NT2/D1 (cell line): Measurements from ENCODE around the gene GPR183.

ENCODE experiments used
- DNase-seq: peaks from one replicate; pipeline ENCODE4 v3.0.0-alpha.2; 2011; ENCODE audit warnings: low read depth, low spot score
- H3K27me3 ChIP-seq: 2 replicates; pipeline ENCODE4 v1.6.0; 2011; ENCODE audit warnings: mild to moderate bottlenecking; ENCODE audit not compliant: insufficient read length, insufficient read depth
- H3K36me3 ChIP-seq: 2 replicates; pipeline ENCODE4 v1.6.1; 2011; ENCODE audit warnings: mild to moderate bottlenecking, low read length, mixed read lengths; ENCODE audit not compliant: insufficient read depth, insufficient read length
- H3K4me1 ChIP-seq: 2 replicates; pipeline ENCODE4 v1.5.1; 2011; ENCODE audit not compliant: insufficient read depth, insufficient read length
- H3K4me3 ChIP-seq: 2 replicates; pipeline ENCODE4 v1.5.1; 2011; ENCODE audit warnings: low read depth; ENCODE audit not compliant: insufficient read length
- H3K9ac ChIP-seq: 2 replicates; pipeline ENCODE4 v1.6.0; 2011; ENCODE audit warnings: low read depth; ENCODE audit not compliant: insufficient read length
- H3K9me3 ChIP-seq: 2 replicates; pipeline ENCODE4 v1.5.1; 2011; ENCODE audit warnings: mild to moderate bottlenecking, low read length; ENCODE audit not compliant: insufficient read depth
- SUZ12 ChIP-seq: IDR thresholded peaks from 2 replicates; pipeline ENCODE4 v1.6.1; 2011; ENCODE audit not compliant: insufficient read length, insufficient read depth; ENCODE audit errors: extremely low read depth
- YY1 ChIP-seq: IDR thresholded peaks from 2 replicates; pipeline ENCODE4 v1.6.1; 2011; ENCODE audit not compliant: insufficient read length, insufficient read depth
- ZNF274 ChIP-seq: IDR thresholded peaks from 2 replicates; pipeline ENCODE4 v1.6.1; 2011; ENCODE audit warnings: mild to moderate bottlenecking, low read depth, low read length

GPR183 gene

DNA sequence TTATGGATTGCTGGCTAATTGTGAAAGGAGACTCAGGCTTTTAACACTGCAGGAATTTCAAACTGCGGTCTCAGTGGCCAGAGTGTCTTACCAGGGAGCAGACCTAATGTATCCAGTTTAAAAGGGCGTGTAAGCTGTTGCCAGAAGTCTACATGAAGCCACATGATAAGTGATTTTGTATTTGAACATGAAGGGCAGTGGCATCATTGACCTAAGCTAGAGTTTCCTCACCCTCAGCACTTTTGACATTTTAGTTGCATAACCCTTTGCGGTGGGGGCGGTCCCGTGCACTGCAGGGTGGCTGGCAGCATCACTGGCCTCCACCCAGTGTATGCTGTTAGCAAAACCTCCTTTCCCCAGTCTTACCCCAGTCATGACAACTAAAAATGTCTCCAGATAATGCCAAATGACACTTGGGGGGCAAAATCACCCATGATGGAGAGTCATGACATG is 25.4 kb downstream of the GPR183 start:
- H3K4me3 ChIP-seq = no peak overlapping the region
- no peak overlapping the region for H3K9ac ChIP-seq
- DNase-seq = no peak
- TF ChIP-seq SUZ12 = no peak
- H3K9me3 ChIP-seq = no peaks in the 10 kb centered on the region
- no peaks in the 10 kb centered on the region for H3K27me3 ChIP-seq
- H3K36me3 ChIP-seq = peaks cover 4% of the 10 kb centered on the region
- no peaks in the 10 kb centered on the region for H3K4me1 ChIP-seq

- Histone ChIP-seq H3K27me3 (no peaks in the 10 kb centered on the region), H3K4me3 (no peak overlapping the region), H3K9me3 (no peaks in the 10 kb centered on the region), H3K4me1 (no peaks in the 10 kb centered on the region), H3K9ac (no peak overlapping the region), H3K36me3 (peaks cover 4% of the 10 kb centered on the region)
- DNase-seq = no peak
- TF ChIP-seq SUZ12 (no peak), YY1 (no peak), ZNF274 (no peak)
Measured at GRCh38 chr13:99280166-99280565, 27.0 kb downstream of the GPR183 start.

GRCh38 chr13:99279637-99280036 is 27.6 kb downstream of the GPR183 start:
- Histone ChIP-seq H3K36me3 (peaks cover 4% of the 10 kb centered on the region), H3K27me3 (no peaks in the 10 kb centered on the region), H3K4me3 (no peak overlapping the region), H3K9ac (no peak overlapping the region), H3K9me3 (no peaks in the 10 kb centered on the region), H3K4me1 (no peaks in the 10 kb centered on the region)
- no peak for DNase-seq
- TF ChIP-seq YY1 (no peak), ZNF274 (no peak), SUZ12 (no peak)

- Histone ChIP-seq H3K36me3 (peaks cover 4% of the 10 kb centered on the region), H3K9ac (no peak overlapping the region), H3K27me3 (no peaks in the 10 kb centered on the region), H3K4me1 (no peaks in the 10 kb centered on the region), H3K4me3 (no peak overlapping the region), H3K9me3 (no peaks in the 10 kb centered on the region)
- TF ChIP-seq SUZ12 = no peak
- no peak for TF ChIP-seq ZNF274
- TF ChIP-seq YY1 = no peak
- DNase-seq = no peak
Measured at GRCh38 chr13:99278843-99279242, 28.4 kb downstream of the GPR183 start.

DNA sequence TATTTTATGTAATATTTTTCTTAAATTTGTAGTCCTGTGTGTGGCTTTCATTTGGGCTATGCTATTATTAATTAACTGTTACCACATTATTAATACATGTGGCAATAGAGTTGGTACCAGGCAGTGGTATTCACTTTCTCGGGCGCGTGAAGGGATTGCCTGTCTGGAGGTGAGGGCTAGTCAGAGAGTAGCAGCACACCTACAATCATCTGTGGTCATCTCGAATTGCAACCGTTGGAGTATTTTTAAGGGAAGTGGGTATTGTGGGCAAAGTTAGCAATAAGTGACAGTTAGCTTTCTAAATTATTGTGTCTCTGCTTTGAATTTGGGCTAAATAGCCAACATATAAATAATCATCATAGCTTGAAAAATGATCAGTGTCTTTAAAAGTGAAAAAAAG is 29.0 kb downstream of the GPR183 start:
- H3K27me3 ChIP-seq = no peaks in the 10 kb centered on the region
- H3K36me3 ChIP-seq = peaks cover 4% of the 10 kb centered on the region
- TF ChIP-seq YY1 (no peak), SUZ12 (no peak), ZNF274 (no peak)
- no peak for DNase-seq
- H3K9me3 ChIP-seq = no peaks in the 10 kb centered on the region
- H3K4me3 ChIP-seq = no peak overlapping the region
- no peaks in the 10 kb centered on the region for H3K4me1 ChIP-seq
- no peak overlapping the region for H3K9ac ChIP-seq

- no peak for DNase-seq
Measured at GRCh38 chr13:99277629-99278028, 29.6 kb downstream of the GPR183 start.

GRCh38 chr13:99276706-99277105 is 30.5 kb downstream of the GPR183 start:
- Histone ChIP-seq H3K4me3 (no peak overlapping the region), H3K36me3 (peaks cover 4% of the 10 kb centered on the region), H3K9me3 (no peaks in the 10 kb centered on the region), H3K4me1 (no peaks in the 10 kb centered on the region), H3K27me3 (no peaks in the 10 kb centered on the region), H3K9ac (no peak overlapping the region)
- no peak for TF ChIP-seq YY1
- no peak for TF ChIP-seq SUZ12
- no peak for TF ChIP-seq ZNF274
- no peak for DNase-seq

More at GRCh38 chr13:99277629-99278028, 29.6 kb downstream of the GPR183 start:
- Histone ChIP-seq H3K27me3 (no peaks in the 10 kb centered on the region), H3K9me3 (no peaks in the 10 kb centered on the region), H3K4me3 (no peak overlapping the region), H3K9ac (no peak overlapping the region), H3K4me1 (no peaks in the 10 kb centered on the region), H3K36me3 (peaks cover 4% of the 10 kb centered on the region)
- TF ChIP-seq YY1 (no peak), SUZ12 (no peak), ZNF274 (no peak)

GRCh38 chr13:99275093-99275469 is 32.1 kb downstream of the GPR183 start:
- no peak overlapping the region for H3K4me3 ChIP-seq
- TF ChIP-seq ZNF274 (no peak), YY1 (no peak), SUZ12 (no peak)
- H3K27me3 ChIP-seq = no peaks in the 10 kb centered on the region
- H3K9me3 ChIP-seq = no peaks in the 10 kb centered on the region
- H3K9ac ChIP-seq = no peak overlapping the region
- H3K36me3 ChIP-seq = peaks cover 4% of the 10 kb centered on the region
- DNase-seq = no peak
- no peaks in the 10 kb centered on the region for H3K4me1 ChIP-seq
